Activated T-cell treated with anti-CD3 and anti-CD28 coated beads for 24 hours (primary cell): ENCODE data around the gene KIAA1958.

Experiments used
- DNase-seq: peaks from one replicate; pipeline ENCODE4 v3.0.0-alpha.2; 2020; ENCODE audit warnings: low read depth

KIAA1958 gene

DNA sequence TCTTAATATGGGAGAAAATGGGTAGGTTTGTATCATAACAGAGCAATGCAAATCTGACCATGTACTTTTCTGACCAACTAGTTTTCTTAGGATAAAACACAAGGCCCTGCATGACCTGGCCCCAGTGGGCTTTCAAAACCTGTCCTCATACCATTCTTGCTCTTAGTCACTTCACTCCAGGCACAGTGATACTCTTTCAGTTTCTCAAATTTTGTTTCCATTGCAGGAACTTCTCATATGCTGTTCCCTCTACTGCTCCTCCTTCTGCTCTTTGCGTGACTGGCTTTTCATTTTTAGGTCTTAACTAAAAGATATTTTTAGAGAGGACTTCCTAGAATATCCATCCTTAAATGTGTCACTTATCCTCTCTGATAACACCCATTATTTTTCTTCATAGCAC is 118.9 kb downstream of the KIAA1958 start:
- DNase-seq = no peak

DNA sequence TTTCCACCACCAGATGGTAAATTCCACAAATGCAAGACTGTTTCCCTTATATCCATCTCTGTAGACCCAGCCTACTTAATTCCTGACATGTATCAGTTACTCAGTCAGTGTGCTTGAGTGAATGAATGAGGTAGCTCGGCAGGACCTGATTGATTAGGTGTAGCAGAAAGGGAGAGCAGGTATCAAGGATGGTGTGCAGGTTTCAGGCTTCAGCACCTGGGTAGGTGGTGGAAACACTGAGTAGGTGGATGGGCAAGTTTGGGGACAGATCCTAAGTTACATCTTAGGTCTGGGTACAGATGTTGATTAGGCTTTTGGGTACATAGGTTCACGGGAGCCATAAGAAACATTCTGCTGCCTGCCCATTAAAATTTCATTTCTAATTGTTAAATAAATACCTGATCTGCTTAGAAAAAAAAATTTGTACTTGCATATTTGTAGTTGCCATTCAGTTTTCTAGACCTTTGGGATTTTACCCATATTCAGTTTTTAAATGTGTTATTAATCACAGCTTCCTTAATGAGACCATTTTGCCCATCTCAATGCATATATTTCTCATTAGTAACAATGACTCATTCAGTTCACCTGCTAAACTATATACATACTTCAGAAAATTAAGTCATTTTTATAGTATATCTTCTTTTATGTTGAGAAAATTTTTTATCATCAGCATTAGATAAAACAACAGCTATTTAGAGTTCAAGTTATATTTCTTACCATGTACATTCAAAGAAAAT is 119.5 kb downstream of the KIAA1958 start:
- no peak for DNase-seq

DNA sequence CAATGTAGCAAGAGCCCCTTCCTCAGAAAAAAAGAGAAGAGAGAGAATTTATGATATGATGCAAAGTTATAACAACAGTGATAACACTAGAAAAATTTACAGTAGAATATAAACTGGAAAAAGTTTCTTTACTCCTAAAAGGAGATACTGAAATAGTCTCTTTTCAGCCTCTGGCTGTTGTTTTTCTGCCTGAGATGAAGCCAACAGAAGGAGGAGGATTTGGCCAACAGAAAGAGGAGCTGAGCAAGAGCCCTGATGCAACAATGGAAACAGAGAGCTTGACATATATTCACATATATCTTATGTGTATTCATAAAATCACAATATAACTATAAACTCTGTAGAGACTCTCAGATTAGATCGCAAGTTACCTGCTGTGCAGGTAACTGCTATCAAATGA is 122.2 kb downstream of the KIAA1958 start:
- no peak for DNase-seq

DNA sequence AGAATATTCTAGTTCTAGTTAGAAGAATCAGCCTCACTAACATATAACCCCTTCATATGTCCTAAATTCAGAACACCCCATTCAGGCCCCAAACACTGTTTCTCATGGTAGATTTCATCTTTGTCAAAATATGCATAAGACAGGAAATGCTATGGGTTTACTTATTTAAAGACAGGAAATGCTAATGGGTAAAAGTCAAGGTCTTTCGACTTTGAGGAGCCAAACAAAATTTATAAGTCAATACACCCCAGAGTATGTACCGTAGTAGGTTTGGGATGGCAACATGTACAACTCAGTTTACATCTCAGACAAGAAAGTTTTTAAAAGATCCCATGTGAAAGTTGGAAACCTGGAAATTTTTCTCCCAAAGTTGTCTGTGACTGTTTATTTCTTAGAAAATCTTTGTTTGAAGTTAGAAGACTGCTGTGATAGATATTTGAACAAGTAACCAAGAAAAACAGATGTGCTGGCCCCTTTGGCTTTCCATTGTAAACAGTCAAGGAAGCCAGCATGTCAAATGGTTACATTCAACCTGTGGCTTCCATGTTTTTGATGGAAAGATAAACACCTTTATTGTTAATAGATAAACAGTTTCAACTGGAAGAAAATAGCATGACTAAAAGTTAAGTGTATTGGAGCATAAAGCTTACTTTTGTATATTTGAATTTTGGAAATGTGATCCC is 129.1 kb downstream of the KIAA1958 start:
- no peak for DNase-seq

DNA sequence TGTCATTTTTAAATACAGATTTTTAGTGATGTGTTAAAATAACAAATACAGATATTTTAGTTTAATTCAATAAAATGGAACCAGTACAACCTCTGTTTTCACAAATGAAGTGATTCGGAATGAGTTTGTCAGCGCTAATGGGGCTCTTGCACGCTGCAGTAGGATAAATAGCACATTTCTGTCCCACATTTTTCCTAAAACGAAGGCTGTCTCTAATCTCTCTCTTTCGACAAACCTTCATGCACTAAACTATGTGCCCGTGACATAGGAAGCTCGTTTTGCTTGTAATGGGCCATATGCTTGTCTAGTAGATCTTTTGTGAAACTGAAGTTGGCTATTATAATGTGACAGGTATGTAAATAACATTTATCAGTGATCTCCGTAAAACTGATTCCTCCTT is 130.7 kb downstream of the KIAA1958 start:
- no peak for DNase-seq

DNA sequence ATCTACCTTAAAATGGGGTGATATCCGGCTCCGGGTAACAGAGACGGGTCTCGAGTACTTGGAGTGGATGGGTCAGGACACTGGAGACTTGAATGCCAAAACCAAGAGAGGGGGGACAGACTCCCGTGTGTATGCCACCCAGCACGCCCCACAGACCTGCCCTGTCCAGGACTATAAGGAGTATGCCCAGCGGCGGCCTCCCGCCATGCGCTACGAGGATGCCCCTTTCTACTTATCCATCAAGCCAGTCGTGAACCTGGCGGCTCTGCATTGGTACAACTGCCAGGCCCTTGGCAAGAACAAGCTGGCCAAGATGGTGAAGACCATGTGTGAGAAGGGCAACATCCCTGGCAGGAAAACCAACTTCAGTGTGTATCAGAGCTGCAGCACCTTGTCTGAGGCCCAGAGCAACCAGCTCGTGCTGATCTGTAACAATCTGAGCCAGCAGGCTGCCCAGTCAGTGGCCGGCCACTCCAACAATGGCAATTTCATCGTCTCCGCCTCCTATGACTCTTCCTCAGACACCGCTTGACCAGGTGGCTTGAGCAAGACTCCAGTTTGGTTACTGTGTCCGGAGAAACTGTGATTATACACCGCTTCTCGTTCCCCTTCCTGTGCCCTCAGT is 131.9 kb downstream of the KIAA1958 start:
- DNase-seq = no peak

DNA sequence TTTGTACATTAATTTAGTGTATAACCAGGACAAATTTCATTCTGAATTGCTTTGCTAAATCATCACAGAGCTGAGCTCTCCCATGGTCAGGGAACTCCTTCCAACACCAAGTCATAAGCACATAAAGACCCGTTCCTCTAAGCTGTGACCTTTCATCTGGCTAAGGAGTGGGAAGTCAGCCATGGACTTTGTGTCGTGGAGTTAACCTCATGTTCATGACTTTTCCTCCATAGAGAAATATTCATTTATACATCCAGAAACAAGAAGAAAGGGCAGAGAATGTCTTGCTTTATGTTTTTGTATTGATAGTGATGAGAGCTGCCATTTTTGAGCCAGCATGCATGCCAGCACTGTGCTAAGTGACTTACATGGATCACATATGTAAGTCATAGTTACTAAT is 133.8 kb downstream of the KIAA1958 start:
- DNase-seq = no peak

DNA sequence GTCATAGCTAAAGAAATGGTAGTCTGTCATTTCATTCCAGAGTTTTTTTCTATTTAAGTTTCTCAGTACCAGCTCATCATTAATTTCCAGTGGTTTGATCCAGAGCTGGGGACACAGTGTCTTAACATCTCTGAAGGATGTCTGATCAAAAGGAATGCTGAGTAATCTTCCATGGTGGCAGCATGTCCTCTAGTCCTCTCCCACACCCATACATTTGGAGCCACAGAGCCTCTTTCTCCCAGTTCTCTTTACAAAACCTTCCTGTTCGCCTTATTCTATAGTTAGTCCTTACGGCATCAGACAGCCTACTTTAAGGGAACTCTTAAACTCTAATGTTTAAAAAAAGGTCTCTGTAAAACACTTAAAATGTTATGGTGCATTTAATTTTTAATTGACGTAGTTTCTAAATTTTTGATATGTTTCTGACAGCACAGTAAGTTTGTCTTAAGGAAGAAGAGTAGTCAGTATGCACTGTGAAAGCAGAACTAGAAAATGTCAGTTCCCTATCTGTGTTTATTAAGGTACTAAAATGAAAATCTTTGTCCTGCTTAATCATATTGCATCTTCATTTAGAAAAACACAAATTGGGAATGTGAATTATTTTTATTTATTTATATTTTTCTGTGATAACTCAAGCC is 134.5 kb downstream of the KIAA1958 start:
- no peak for DNase-seq

DNA sequence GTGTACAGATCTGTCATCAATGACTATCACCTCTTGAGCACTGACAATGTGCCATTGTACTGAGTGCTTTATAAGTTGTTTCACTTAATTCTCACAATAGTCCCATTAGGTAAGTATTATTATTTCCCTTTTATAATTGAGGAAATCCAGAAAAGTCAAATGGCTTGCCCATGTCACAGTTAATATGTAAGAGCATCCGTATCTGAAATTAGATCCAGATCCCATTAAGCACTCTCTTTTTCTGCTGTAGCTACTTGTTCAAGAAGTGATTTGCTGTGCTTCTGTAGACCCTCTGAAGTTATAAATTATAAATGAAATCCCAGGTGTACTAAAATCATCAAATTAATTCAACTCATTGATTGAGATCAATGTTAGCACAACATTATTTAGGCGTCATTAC is 136.6 kb downstream of the KIAA1958 start:
- DNase-seq = no peak

DNA sequence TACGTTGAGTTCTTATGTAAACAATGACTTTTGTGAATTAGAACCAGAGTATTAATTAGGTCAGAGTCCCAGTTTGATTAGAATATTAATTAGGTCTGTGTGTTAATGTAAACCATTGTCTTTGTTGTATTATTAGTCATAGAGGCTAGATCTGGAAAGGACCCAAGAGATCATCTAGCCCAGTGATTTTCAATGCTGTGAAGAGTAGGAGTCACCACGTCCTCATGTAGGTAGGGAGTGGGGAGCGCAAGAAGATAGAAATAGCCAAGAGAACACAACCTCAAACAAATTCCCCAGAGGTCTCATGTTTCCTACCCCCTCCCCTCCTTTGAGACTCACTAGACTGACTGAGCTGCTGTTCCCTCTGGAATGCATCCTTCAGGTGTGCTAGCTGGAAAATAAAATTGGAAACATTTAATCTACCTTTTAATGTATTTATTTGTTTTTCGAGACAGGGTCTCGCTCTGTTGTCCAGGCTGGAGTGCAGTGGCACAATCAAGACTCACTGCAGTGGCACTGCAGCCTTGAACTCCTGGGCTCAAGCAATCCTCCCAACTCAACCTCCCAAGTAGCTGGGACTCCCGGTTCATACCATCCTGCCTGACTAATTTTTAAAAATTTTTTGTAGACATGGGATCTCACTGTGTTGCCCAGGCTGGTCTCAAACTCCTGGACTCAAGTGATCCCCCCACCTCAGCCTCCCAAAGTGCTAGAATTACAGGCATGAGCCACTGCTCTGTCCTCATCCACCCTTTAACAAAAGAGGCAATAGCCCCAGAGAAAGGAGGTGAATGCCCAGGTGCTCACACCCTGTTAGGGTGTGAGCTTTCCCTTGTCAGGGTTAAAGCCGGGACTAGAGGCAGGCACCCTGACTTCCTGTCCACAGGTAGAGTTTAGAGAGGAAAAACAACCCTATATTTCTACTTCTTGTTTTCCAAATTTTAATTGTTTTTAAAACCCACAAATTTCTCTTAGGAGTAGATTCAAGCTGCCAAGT is 138.4 kb downstream of the KIAA1958 start:
- DNase-seq = no peak

DNA sequence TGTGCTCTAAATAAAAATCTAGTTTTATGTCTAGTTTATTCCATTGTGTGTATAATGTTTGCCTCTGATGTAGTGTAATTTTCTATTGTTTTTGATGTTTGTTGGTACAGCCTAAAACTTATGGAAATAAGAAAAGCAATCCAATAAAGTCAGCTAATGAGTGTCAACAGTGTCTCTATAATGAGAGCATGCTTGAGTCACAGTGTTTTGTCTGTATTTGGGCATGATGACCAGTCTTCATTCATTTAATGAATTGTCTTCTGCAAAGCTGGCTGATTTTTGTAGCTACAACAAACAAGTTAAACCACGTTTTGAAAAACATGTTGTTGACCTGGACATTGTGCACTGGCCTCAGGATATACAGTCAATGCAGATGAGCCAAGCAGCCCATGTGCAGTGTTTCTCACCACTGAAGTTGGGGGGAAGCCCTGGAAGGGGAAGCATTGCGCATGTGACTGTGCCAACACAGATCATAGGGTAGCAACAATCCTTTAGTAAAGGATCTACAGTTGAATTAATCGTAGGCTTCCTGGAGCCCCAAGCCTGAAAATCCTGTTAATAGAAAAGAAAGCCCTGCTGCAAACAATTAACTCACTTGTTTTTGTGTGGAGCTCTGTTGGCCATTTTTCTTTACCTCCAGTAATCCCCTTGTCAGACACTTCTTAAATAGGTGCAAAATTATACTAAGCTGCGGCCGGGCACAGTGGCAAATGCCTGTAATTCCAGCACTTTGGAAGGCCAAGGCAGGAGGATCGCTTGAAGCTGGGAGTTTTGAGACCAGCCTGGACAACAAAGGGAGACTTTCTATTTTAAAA is 143.3 kb downstream of the KIAA1958 start:
- DNase-seq = no peak

DNA sequence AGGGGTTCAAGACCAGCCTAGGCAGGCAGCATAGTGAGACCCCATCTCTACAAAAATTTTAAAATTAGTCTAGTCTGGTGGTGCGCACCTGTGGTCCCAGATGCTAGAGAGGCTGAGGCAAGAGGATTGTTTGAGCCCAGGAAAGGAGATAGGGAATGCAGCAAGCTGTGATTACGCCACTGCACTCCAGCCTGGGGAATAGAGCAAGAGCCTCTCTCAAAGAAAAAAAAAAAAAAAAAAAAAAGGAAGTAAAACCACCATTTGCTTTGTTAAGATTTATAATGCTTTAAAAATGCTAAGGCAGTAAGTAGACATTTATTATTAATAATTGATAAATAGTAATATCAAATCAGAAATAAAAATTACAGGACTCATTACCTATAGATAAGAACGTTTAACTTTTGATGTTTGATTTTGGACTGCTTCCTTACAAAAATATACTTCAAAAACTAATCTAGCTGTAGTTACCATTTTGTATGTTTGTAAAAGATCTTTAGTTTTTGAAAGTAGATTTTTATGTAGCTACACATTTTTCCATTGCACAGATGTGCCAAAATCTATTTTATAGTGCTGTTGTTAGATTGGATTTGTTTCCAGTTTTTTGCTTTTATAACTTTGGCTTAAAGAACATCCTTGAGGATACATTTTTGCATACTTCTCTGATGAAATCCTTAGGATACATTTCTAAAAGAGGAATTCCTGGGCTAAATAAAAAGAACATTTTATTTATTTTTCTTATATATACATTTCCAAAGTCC is 144.9 kb downstream of the KIAA1958 start:
- DNase-seq = no peak

DNA sequence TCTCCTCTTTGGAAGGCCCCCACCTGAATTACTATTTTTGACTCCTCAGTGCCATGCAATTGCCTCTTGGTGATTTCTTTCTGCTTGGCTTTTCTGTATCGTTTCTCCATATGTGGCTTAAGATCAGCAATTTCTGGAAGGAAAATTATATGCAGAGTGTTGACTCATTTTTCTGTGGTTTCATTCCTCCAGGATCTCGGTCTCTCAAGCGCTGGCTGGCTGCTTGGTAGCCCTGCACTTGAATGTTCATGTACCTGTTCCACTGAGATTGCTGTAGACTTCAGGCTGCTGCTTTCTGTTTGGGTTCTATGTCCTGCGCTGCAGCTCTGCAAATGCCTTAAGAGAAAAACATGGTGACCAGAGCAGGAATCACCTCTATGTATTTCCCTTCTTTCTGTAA is 153.7 kb downstream of the KIAA1958 start:
- DNase-seq = no peak

DNA sequence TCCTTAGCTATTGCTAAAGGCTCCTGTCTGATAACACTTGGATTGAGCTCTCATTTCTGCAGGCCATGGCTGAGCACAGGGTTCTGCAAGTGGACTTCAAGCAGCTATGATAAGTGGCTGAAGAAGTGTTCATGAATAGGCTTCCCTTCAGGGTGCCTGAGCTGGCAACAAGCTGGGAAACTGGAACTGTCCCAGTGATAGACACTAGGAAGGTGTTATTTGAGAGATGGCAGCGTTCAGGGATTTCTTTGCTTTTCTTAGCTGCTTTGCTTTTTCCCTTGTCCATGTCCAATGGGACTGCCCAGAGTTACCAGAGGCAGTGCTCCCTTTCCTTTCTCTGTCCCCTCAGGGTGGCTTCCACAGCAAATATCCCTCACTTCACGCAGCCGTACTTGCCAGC is 155.5 kb downstream of the KIAA1958 start:
- DNase-seq = no peak

DNA sequence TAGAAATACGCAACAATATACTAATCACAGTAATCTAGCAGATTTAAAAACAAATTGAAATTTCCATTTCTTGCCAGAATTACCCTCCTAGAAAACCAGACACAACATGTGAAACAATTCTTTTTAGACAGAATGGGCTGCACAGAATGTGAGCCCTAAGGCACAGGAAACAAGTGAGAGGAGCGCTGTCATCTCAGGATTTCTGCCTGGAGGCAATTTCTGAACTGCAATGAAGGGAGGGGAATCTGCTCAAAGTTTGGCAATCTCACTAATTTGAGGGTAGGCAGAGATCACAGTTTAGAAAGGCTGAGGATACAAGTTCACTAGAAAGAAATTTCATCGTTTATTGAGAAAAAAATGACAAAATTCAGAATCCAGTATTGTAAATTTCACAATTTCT is 161.0 kb downstream of the KIAA1958 start:
- no peak for DNase-seq

DNA sequence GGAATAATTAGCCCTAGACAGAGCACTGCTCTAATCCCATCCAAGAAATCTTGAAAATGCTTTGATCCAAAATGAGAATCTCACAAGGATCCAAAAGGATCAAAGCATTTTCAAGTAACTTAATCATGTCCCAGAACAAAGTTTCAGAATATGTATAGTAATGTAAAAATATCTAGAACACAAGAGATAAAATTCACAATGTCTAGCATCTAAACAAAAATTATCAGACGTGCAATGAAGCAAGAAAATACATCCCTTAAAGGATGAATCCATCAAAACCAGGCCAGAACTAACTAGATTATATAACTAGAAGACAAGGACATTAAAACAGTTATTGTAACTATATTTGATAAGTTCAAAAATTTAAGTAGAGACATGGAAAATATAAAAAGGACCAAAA is 162.0 kb downstream of the KIAA1958 start:
- DNase-seq = no peak

DNA sequence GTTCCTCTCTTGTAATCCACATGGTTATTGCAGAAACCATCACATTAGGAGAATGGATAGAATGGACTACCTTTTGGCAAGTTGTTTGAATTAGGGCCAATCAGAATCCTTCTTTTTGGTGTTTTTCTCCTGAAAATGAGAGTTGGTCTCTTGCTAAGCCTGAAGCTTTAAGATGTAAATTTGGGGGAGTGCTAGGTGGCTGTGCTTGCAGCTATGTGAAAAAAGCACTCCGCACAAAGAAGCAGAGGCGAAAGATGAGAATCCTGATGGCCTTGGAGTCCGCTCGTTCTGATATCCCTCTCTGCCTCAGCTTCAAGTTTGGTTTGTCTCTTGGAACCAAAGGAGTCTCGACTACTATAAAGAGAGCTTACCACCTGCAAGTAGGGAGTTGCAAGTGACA is 167.7 kb downstream of the KIAA1958 start:
- DNase-seq = no peak

DNA sequence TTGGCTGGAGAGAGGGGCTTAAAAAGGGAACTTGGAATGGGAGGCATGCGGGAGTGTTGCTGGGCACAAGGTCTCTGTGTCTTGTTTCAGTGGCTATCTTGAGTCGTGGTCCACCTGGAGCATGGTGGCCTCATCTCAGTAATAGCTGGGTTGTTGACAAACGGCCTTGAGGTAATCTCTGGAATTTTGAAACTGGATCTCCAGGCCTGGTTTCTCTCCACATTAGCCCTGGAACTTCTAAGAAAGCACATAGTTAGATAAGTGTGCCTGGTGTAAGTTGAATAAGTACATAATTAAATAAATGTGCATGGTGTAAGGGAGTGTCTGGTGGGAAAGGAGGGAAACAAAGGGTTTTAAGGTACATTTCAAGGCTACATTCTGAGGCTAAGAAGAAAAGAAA is 169.0 kb downstream of the KIAA1958 start:
- no peak for DNase-seq

DNA sequence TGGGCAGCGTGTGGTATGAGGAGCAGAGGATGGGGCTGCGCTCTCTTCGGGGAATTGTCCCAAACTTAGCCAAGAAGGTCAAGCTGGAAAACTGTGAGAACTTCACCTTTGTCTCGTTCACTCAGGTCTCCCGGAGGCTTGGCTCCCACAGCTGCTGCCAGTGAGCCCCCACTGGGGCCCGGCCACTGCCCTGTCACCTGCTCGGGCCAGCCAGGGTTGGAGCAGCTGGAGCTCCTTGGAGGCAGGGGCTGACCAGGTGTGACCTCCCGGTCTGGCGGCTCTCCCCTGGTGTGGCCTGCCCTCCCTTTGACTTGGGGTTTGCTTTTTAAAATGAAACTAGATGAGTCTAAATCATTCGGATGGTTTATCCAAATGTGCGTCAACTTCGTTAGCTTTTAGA is 173.3 kb downstream of the KIAA1958 start:
- no peak for DNase-seq

DNA sequence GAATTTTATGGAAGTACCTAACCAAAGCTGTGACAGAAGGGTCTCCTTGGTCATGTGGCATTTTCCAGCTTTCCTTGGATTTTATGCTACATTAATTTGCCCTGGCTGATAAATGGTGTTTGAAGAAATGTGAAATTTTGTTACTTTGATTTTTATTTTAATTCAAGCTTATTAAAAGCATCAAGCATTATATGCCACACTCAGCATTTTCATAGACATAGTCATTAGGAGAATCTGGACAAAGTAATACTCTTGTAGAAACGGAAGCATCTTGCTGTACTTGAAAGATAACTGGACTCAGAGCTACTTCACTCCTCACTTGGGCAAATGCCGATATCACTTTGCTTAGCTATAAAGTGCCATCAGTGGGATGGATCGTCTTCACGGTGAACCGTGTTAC is 177.1 kb downstream of the KIAA1958 start:
- no peak for DNase-seq
